Measurements from ENCODE around the gene REL. TPM values are rescaled to one million over a fixed set of nuclear protein-coding genes. Genes with fewer than 3 reads are reported as not detected.
"Not testable (repeated sequence)": the region's sequence is repeated elsewhere in the genome, so short reads cannot be mapped to it uniquely, and the experiment has no call there.

REL gene
- total RNA-seq, 2 donors from 2014 or later: 10.4 to 11.2 TPM

DNA sequence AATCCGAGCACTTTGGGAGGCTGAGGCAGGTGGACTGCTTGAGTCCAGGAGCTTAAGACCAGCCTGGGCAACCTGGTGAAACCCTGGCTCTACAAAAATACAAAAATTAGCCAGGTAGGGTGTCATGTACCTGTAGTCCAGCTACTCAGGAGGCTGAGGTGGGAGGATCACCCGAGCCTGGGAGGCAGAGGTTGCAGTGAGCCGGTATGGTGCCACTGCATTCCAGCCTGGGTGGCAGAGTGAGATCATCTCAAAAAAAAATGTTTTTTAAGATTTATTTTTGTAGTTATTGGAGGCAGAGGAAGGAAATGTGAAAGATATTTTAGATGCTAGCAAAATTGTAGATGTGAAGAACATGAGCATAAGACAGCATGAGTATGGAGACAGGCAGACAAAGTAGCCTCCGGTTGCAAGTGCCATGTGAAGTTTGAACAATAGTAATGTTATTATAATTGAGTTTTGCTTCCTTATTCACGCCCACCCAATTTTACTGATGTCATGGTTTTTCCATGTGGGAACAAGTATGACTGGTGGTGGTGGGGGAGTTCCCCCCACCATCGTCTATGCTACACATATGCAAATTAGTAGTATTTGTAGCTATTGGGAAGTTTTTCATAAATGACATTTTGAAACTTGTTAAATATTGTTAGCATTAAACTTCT lies 18.0 kb downstream of the REL start:
- Histone ChIP-seq H3K27me3 (no peaks in the 10 kb centered on the region), H3K27ac (no peak overlapping the region), H3K4me3 (no peak overlapping the region), H3K9me3 (no peaks in the 10 kb centered on the region), H3K4me1 (no peaks in the 10 kb centered on the region), H3K36me3 (replicated peaks in 1 of 2; ENCODE audit: insufficient read depth in 1 of 2, low read depth in 2 of 2) (peaks cover 4 to 13% of the 10 kb centered on the region in 2 donors)
- no peak for DNase-seq
- 83 to 87% methylated on average over 6 of the region's 6 CpGs for WGBS, 2 donors
- intact Hi-C loops (cut with DNase I): no loop called here
- no peak for TF ChIP-seq POLR2A (IDR thresholded peaks at IDR 0.05)
- TF ChIP-seq, protein P1, sequence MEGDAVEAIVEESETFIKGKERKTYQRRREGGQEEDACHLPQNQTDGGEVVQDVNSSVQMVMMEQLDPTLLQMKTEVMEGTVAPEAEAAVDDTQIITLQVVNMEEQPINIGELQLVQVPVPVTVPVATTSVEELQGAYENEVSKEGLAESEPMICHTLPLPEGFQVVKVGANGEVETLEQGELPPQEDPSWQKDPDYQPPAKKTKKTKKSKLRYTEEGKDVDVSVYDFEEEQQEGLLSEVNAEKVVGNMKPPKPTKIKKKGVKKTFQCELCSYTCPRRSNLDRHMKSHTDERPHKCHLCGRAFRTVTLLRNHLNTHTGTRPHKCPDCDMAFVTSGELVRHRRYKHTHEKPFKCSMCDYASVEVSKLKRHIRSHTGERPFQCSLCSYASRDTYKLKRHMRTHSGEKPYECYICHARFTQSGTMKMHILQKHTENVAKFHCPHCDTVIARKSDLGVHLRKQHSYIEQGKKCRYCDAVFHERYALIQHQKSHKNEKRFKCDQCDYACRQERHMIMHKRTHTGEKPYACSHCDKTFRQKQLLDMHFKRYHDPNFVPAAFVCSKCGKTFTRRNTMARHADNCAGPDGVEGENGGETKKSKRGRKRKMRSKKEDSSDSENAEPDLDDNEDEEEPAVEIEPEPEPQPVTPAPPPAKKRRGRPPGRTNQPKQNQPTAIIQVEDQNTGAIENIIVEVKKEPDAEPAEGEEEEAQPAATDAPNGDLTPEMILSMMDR (IDR thresholded peaks at IDR 0.05): no peak
- ATAC-seq: no peak

DNA sequence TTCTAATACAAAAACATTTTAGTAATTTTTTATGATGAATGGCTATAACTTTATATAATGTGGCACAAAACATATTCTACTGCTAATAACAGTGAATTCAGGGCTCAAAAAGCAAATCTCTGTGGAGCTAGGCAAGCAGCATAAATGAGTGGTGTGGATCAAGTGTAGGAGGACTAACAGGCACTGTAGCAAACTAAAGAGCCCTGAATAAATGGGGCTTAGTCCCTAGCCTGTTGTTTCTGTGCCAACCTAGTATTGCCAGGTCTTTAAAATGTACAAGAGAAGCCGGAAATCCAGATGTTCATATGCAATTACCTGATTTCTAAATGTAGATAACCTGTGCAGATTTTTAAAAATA lies 18.5 kb downstream of the REL start:
- H3K4me1 ChIP-seq: no peaks in the 10 kb centered on the region
- H3K4me3 ChIP-seq: no peak overlapping the region
- WGBS, 2 donors: 64 to 85% methylated on average over 1 of the region's 1 CpG
- intact Hi-C loops (cut with DNase I): no loop called here
- no peaks in the 10 kb centered on the region for H3K9me3 ChIP-seq
- ATAC-seq (no peak), DNase-seq (no peak)
- H3K36me3 ChIP-seq (replicated peaks in 1 of 2; ENCODE audit: insufficient read depth in 1 of 2, low read depth in 2 of 2): peaks cover 4 to 13% of the 10 kb centered on the region in 2 donors
- no peaks in the 10 kb centered on the region for H3K27me3 ChIP-seq
- TF ChIP-seq, protein P1 (IDR thresholded peaks at IDR 0.05): no peak
- no peak for TF ChIP-seq POLR2A (IDR thresholded peaks at IDR 0.05)
- H3K27ac ChIP-seq: no peak overlapping the region

DNA sequence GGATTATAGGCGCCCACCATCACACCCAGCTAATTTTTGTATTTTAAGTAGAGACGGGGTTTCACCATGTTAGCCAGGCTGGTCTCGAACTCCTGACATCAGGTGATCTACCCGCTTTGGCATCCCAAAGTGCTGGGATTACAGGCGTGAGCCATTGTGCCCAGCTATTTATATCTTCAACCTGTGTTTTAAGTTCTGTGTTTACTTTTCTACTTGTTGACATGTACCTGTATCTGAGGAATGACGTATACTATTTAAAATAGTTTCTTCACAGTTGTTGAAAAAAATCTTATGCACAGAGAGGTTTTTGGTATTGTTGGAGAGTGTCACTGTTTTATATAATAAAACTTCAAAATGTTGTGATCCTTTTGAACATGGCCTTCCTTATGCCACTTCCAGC lies 19.9 kb downstream of the REL start:
- WGBS, 2 donors: 66 to 79% methylated on average over 6 of the region's 6 CpGs
- peak in 2 of 4 donors; percentile 17 to 23 for DNase-seq
- intact Hi-C loops (cut with DNase I); H3K9me3 ChIP-seq; H3K27me3 ChIP-seq; H3K4me1 ChIP-seq; H3K4me3 ChIP-seq; H3K27ac ChIP-seq; H3K36me3 ChIP-seq (replicated peaks in 1 of 2; ENCODE audit: insufficient read depth in 1 of 2, low read depth in 2 of 2): not testable (repeated sequence)
- peak; percentile 58 for ATAC-seq

DNA sequence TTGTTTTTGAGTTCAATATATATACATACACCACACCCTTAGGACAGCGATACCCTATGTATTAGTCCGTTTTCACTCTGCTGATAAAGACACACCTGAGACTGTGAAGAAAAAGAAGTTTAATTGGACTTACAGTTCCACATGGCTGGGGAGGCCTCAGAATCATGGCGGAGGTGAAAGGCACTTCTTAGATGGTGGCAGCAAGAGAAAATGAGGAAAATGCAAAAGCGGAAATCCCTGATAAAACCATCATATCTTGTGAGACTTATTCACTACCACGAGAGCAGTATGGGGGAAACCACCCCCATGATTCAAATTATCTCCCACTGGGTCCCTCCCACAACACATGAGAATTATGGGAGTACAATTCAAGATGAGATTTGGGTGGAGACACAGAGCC lies 24.5 kb downstream of the REL start:
- ATAC-seq; H3K4me1 ChIP-seq; DNase-seq; H3K27ac ChIP-seq; intact Hi-C loops (cut with DNase I); H3K9me3 ChIP-seq; H3K27me3 ChIP-seq; H3K36me3 ChIP-seq (replicated peaks in 1 of 2; ENCODE audit: insufficient read depth in 1 of 2, low read depth in 2 of 2); H3K4me3 ChIP-seq: not testable (repeated sequence)
- 88 to 92% methylated on average over 5 of the region's 5 CpGs for WGBS, 2 donors

DNA sequence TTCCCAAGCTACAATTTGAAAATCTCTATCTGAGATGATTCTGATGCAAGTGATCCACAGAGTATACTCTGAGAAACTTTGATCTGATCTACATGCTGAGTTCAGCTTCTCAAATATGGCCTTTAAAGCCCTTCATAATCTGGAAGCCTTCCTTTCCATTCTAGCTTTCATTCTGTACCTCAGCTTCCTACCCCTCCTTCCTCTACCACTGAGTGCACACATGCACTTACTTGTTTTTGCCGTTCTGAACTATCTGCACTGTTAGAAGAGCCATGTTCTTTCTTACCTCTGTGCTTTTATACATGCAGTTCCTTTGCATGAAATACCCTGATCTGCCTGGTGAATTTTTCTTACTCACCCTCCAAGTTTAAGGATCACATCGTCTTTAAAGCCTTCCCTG lies 25.0 kb downstream of the REL start:
- Histone ChIP-seq H3K36me3 (replicated peaks in 1 of 2; ENCODE audit: insufficient read depth in 1 of 2, low read depth in 2 of 2) (peaks cover 0 to 6% of the 10 kb centered on the region in 2 donors), H3K27me3 (no peaks in the 10 kb centered on the region), H3K27ac (no peak overlapping the region), H3K9me3 (no peaks in the 10 kb centered on the region), H3K4me3 (no peak overlapping the region), H3K4me1 (no peaks in the 10 kb centered on the region)
- no peak for DNase-seq
- no peak for ATAC-seq
- intact Hi-C loops (cut with DNase I): no loop called here
- TF ChIP-seq POLR2A (IDR thresholded peaks at IDR 0.05): no peak
- TF ChIP-seq, protein P1 (IDR thresholded peaks at IDR 0.05): no peak
- 98 to 100% methylated on average over 2 of the region's 2 CpGs for WGBS, 2 donors

DNA sequence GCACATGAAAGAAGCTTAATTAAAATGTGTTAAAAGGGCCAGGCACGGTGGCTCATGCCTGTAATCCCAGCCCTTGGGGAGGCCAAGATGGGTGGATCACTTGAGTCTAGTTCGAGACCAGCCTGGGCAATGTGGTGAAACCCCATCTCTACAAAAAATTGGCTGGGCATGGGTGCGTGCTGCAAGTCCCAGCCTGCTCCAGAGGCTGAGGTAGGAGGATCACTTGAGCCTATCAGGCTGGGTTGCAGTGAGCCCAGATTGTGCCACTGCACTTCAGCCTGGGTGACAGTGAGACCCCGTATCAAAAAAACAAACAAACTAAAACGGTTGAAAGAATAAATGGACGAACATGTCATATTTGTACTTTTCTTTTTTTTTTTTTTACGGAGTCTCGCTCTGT lies 26.0 kb downstream of the REL start:
- WGBS, 2 donors: 94 to 97% methylated on average over 8 of the region's 8 CpGs
- DNase-seq (no peak), ATAC-seq (no peak)
- no peaks in the 10 kb centered on the region for H3K4me1 ChIP-seq
- H3K9me3 ChIP-seq: no peaks in the 10 kb centered on the region
- H3K27ac ChIP-seq: no peak overlapping the region
- H3K27me3 ChIP-seq: no peaks in the 10 kb centered on the region
- TF ChIP-seq, protein P1 (IDR thresholded peaks at IDR 0.05): no peak
- no peak for TF ChIP-seq POLR2A (IDR thresholded peaks at IDR 0.05)
- peaks cover 0 to 4% of the 10 kb centered on the region in 2 donors for H3K36me3 ChIP-seq (replicated peaks in 1 of 2; ENCODE audit: insufficient read depth in 1 of 2, low read depth in 2 of 2)
- intact Hi-C loops (cut with DNase I): no loop called here
- no peak overlapping the region for H3K4me3 ChIP-seq
